Epithelial cell of proximal tubule (primary cell): ENCODE data around the gene HHATL. TPM values are rescaled to one million over a fixed set of nuclear protein-coding genes. Genes with fewer than 3 reads are reported as not detected.

Experiments
- DNase-seq: peaks from one replicate; pipeline ENCODE4 v3.0.0-alpha.2; 2011; ENCODE audit warnings: low read depth
- H3K4me3 ChIP-seq: 2 replicates; pipeline ENCODE4 v1.5.1; 2011; ENCODE audit warnings: low read depth, mild to moderate bottlenecking, low read length
- CTCF ChIP-seq: conservative IDR thresholded peaks from 2 replicates; pipeline ENCODE4 v1.5.1; 2012; ENCODE audit warnings: low read depth, mild to moderate bottlenecking, low read length
- total RNA-seq: library from RNA; depleted of rRNA; stranded (reverse); fragments of >200 nt; gene quantifications from 2 replicates; pipeline ENCODE4 v1.2.3, GENCODE V29; 2015

HHATL gene
- total RNA-seq, 1 donor from 2014 or later: not detected

GRCh38 chr3:42746455-42747450 lies 44.2 kb upstream of the HHATL start:
- TF ChIP-seq CTCF: no peak
- no peak overlapping the region for H3K4me3 ChIP-seq
- DNase-seq: no peak

- H3K4me3 ChIP-seq: no peak overlapping the region
- DNase-seq: no peak
- TF ChIP-seq CTCF: no peak
Measured at GRCh38 chr3:42745776-42746454, 43.3 kb upstream of the HHATL start.

- no peak for DNase-seq
- no peak overlapping the region for H3K4me3 ChIP-seq
- TF ChIP-seq CTCF: no peak
Measured at GRCh38 chr3:42745291-42745745, 42.7 kb upstream of the HHATL start.

GRCh38 chr3:42743204-42743995 lies 40.8 kb upstream of the HHATL start:
- TF ChIP-seq CTCF: no peak

GRCh38 chr3:42742688-42743087 lies 40.1 kb upstream of the HHATL start:
- no peak for DNase-seq
- no peak overlapping the region for H3K4me3 ChIP-seq
- TF ChIP-seq CTCF: no peak

More at GRCh38 chr3:42743204-42743995, 40.8 kb upstream of the HHATL start:
- DNase-seq: no peak
- no peak overlapping the region for H3K4me3 ChIP-seq

- TF ChIP-seq CTCF: no peak
- no peak for DNase-seq
- no peak overlapping the region for H3K4me3 ChIP-seq
Measured at GRCh38 chr3:42742259-42742658, 39.7 kb upstream of the HHATL start.
